GM12892 (cell line): ENCODE results near the gene UBL7.

Source experiments
- DNase-seq: peaks from one replicate; pipeline ENCODE4 v3.0.0; 2011; ENCODE audit not compliant: insufficient read length
- FAIRE-seq: peaks from 2 replicates; lab custom pipeline; 2011; peaks lifted over from hg19 to GRCh38; lab: Jason Lieb, UNC
- POLR2A ChIP-seq: IDR thresholded peaks from 2 replicates; pipeline ENCODE4 v1.6.1; 2011; ENCODE audit warnings: low read depth, low read length, control low read depth
- POLR2AphosphoS5 ChIP-seq: IDR thresholded peaks from 2 replicates; pipeline ENCODE4 v1.6.1; 2011; ENCODE audit warnings: low read depth, low read length, control low read depth
- TAF1 ChIP-seq: IDR thresholded peaks from 2 replicates; pipeline ENCODE4 v1.6.1; 2011; ENCODE audit warnings: low read depth, mild to moderate bottlenecking, control low read depth, low read length, borderline replicate concordance

The UBL7 gene

GRCh38 chr15:74397239-74398068 lies 63.5 kb downstream of the UBL7 start:
- FAIRE-seq (no peak), DNase-seq (no peak)
- no peak for TF ChIP-seq POLR2AphosphoS5
- TF ChIP-seq POLR2A, result 0 out of 2 replicates have a peak, but pooled peaks have one; percentile 27

GRCh38 chr15:74396445-74397238 lies 64.3 kb downstream of the UBL7 start:
- FAIRE-seq (peak; percentile 98), DNase-seq (peak; percentile 77)
- TF ChIP-seq POLR2AphosphoS5 (peak; percentile 81), TAF1 (no peak), POLR2A (peak; percentile 81)

GRCh38 chr15:74396146-74396438 lies 64.9 kb downstream of the UBL7 start:
- FAIRE-seq (no peak), DNase-seq (no peak)
- TF ChIP-seq TAF1 (no peak), POLR2AphosphoS5 (no peak), POLR2A (no peak)
